ENCODE data around the gene SEMA3F. TPM values are rescaled to one million over a fixed set of nuclear protein-coding genes. Genes with fewer than 3 reads are reported as not detected.

SEMA3F gene
- total and polyA plus RNA-seq, 10 of the 15 experiments (the other 5 are each of a cell fraction or from before 2014, with no cell fraction given), result 0.08 to 0.28 (median 0.12) TPM; not detected in 6

DNA sequence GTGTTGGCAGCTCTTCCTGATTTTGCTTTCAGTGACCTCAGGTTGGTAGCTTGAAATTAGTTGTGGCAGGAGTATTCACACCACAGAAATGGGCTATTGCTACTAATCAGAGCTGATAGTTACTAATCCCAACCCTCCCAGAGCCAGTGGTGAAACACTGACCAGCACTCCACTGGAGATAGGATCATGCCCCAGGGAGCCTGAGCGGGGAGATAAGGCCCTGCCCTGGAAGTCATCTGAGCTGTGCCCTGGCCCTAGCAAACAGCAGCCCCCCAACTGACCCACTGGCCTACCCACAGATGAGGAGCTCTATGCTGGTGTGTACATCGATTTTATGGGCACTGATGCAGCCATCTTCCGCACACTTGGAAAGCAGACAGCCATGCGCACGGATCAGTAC, 26.9 kb downstream of the SEMA3F start (continued):
- TF ChIP-seq, protein P1, sequence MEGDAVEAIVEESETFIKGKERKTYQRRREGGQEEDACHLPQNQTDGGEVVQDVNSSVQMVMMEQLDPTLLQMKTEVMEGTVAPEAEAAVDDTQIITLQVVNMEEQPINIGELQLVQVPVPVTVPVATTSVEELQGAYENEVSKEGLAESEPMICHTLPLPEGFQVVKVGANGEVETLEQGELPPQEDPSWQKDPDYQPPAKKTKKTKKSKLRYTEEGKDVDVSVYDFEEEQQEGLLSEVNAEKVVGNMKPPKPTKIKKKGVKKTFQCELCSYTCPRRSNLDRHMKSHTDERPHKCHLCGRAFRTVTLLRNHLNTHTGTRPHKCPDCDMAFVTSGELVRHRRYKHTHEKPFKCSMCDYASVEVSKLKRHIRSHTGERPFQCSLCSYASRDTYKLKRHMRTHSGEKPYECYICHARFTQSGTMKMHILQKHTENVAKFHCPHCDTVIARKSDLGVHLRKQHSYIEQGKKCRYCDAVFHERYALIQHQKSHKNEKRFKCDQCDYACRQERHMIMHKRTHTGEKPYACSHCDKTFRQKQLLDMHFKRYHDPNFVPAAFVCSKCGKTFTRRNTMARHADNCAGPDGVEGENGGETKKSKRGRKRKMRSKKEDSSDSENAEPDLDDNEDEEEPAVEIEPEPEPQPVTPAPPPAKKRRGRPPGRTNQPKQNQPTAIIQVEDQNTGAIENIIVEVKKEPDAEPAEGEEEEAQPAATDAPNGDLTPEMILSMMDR (IDR thresholded peaks at IDR 0.05 in 2 of 3, conservative IDR thresholded peaks at IDR 0.05 in 1 of 3; ENCODE audit: control insufficient read depth in 2 of 3, extremely low read depth in 1 of 3, insufficient read depth in 1 of 3, low read depth in 3 of 3, low read length in 3 of 3), result no peak
- TF ChIP-seq MTA3 (IDR thresholded peaks at IDR 0.05; ENCODE audit: borderline replicate concordance, low read length) (no peak), STAT1 (conservative IDR thresholded peaks at IDR 0.05) (no peak), SPI1 (IDR thresholded peaks at IDR 0.05; ENCODE audit: borderline replicate concordance, insufficient read depth, low read depth, low read length) (no peak), FOXM1 (IDR thresholded peaks at IDR 0.05; ENCODE audit: low read depth, low read length) (no peak), RCOR1 (conservative IDR thresholded peaks at IDR 0.05; ENCODE audit: low read depth, low read length) (no peak), SMC3 (IDR thresholded peaks at IDR 0.05; ENCODE audit: borderline replicate concordance, low read length) (no peak)
- TF ChIP-seq, protein P2, sequence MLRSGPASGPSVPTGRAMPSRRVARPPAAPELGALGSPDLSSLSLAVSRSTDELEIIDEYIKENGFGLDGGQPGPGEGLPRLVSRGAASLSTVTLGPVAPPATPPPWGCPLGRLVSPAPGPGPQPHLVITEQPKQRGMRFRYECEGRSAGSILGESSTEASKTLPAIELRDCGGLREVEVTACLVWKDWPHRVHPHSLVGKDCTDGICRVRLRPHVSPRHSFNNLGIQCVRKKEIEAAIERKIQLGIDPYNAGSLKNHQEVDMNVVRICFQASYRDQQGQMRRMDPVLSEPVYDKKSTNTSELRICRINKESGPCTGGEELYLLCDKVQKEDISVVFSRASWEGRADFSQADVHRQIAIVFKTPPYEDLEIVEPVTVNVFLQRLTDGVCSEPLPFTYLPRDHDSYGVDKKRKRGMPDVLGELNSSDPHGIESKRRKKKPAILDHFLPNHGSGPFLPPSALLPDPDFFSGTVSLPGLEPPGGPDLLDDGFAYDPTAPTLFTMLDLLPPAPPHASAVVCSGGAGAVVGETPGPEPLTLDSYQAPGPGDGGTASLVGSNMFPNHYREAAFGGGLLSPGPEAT (IDR thresholded peaks at IDR 0.05; ENCODE audit: low read depth), result no peak

DNA sequence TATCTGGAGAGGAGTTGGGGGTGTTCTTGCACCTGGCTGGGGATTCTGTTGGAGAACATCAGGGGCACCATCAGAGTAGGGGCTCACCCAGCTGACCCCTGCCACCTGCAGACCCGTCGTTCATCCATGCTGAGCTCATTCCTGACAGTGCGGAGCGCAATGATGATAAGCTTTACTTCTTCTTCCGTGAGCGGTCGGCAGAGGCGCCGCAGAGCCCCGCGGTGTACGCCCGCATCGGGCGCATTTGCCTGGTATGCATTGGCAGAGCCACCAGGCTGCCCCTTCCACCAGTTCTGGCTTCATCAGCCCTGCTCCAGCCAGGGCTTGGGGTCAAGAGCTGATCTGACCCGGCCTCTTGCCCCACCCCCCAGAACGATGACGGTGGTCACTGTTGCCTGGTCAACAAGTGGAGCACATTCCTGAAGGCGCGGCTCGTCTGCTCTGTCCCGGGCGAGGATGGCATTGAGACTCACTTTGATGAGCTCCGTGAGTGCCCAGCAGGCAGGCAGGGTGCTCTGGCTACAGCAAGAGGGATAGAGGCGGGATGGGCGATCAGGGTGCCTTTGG, 27.5 kb downstream of the SEMA3F start:
- ChIA-PET POLR2A (interaction anchor here (0.8 kb wide), 1 partner anchor 17 kb away, joined by 5 read pairs; no protein-coding TSS in a partner anchor), SMC1A (ENCODE audit: uncharacterized antibody, unreplicated experiment) (no interaction called here), RAD21 (ENCODE audit: unreplicated experiment) (no interaction called here), CTCF (interaction anchor here (0.9 to 1.0 kb wide), 2 partner anchors 11 to 43 kb away, joined by 3 to 6 read pairs; no protein-coding TSS in a partner anchor)
- Histone ChIP-seq H3K4me3 (no peak overlapping the region), H3K36me3 (ENCODE audit: control insufficient read depth in 2 of 2, insufficient read depth in 2 of 2, low read length in 1 of 2) (no peaks in the 10 kb centered on the region), H2AFZ (ENCODE audit: control insufficient read depth, low read depth, low read length) (no peak overlapping the region), H3K27ac (ENCODE audit: control insufficient read depth, insufficient read depth) (no peak overlapping the region), H3K9me3 (replicated peaks; ENCODE audit: control insufficient read depth, insufficient read depth, low read length) (no peaks in the 10 kb centered on the region), H3K79me2 (ENCODE audit: control insufficient read depth, insufficient read depth, low read length) (no peaks in the 10 kb centered on the region), H3K27me3 (replicated peaks in 1 of 2; ENCODE audit: control insufficient read depth in 2 of 2, insufficient read depth in 2 of 2, low read length in 1 of 2) (no peaks in the 10 kb centered on the region), H4K20me1 (ENCODE audit: control insufficient read depth, insufficient read depth) (no peaks in the 10 kb centered on the region), H3K4me2 (ENCODE audit: control insufficient read depth, insufficient read depth) (no peak overlapping the region), H3K4me1 (ENCODE audit: control insufficient read depth, insufficient read depth, low read length) (no peaks in the 10 kb centered on the region), H3K9ac (ENCODE audit: control insufficient read depth, insufficient read depth, low read length) (no peak overlapping the region)
- intact Hi-C loops (cut with micrococcal nuclease; ENCODE audit: unreplicated experiment) (no loop called here), in situ Hi-C loops (cut with MboI) (no loop called here)
- FAIRE-seq (no peak), DNase-seq (ENCODE audit: low read depth, low spot score) (no peak), ATAC-seq (no peak)
- 47% methylated on average over 26 of the region's 26 CpGs for WGBS (ENCODE audit: insufficient coverage, insufficient replicate concordance, low lambda C conversion rate, missing lambda C conversion rate)
- BruUV-seq (replicated peaks), result no TSS peak
- TF ChIP-seq WRNIP1 (IDR thresholded peaks at IDR 0.05; ENCODE audit: borderline replicate concordance, low read depth, low read length) (no peak), STAT3 (IDR thresholded peaks at IDR 0.05; ENCODE audit: low read depth, low read length) (no peak), NR2C2 (IDR thresholded peaks at IDR 0.05; ENCODE audit: borderline replicate concordance, control insufficient read depth, insufficient read length, low read depth) (no peak), EED (IDR thresholded peaks at IDR 0.05; ENCODE audit: low read depth) (no peak), TBL1XR1 (IDR thresholded peaks at IDR 0.05; ENCODE audit: low read depth, low read length) (no peak), DPF2 (IDR thresholded peaks at IDR 0.05) (no peak), IKZF2 (IDR thresholded peaks at IDR 0.05) (no peak), SMARCA5 (IDR thresholded peaks at IDR 0.05) (no peak), RFX5 (IDR thresholded peaks at IDR 0.05; ENCODE audit: low read depth, low read length) (no peak)
- TF ChIP-seq, protein P3, sequence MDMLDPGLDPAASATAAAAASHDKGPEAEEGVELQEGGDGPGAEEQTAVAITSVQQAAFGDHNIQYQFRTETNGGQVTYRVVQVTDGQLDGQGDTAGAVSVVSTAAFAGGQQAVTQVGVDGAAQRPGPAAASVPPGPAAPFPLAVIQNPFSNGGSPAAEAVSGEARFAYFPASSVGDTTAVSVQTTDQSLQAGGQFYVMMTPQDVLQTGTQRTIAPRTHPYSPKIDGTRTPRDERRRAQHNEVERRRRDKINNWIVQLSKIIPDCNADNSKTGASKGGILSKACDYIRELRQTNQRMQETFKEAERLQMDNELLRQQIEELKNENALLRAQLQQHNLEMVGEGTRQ (IDR thresholded peaks at IDR 0.05; ENCODE audit: borderline replicate concordance, low read depth, low read length), result no peak
